PC-9 (cell line): ENCODE data around the gene PLEKHG2. TPM values are rescaled to one million over a fixed set of nuclear protein-coding genes. Genes with fewer than 3 reads are reported as not detected.
A peak's percentile ranks its signal among the peaks of the same experiment; 100 is the strongest.

ENCODE experiments used
- BruUV-seq: library from RNA; stranded (reverse); fragments of 400-500 nt; replicated peaks from 2 replicates; lab custom pipeline; 2021; lab: Mats Ljungman, UMichigan
- CTCF ChIA-PET: fragments of 300-600 bp; sonication (Branson Sonifier 250); formaldehyde crosslinking; loops from one replicate; lab custom pipeline; 2022; ENCODE audit warnings: antibody characterized with exemption; lab: Charles Lee
- POLR2A ChIA-PET: fragments of 300-600 bp; sonication (Branson Sonifier 250); formaldehyde crosslinking; loops from one replicate; lab custom pipeline; 2022; ENCODE audit warnings: antibody characterized with exemption; ENCODE audit not compliant: unreplicated experiment; lab: Charles Lee
- DNase-seq, 2 experiments: peaks; one replicate each; pipeline versions ENCODE4 v3.0.0 to v3.0.0-alpha.2; 2015 to 2022; ENCODE audit warnings: mixed read lengths in 1 of 2
- H2AFZ ChIP-seq: fragments of 200-600 bp; sonication (generic); 2 replicates; pipeline ENCODE4 v1.8.1; 2017; ENCODE audit warnings: antibody characterized with exemption
- H3F3A ChIP-seq: fragments of 200-600 bp; sonication (generic); 2 replicates; pipeline ENCODE4 v1.8.1; 2017; ENCODE audit warnings: antibody characterized with exemption, mild to moderate bottlenecking, low read depth; ENCODE audit not compliant: insufficient read depth
- H3K27ac ChIP-seq: fragments of 200-600 bp; sonication (generic); 2 replicates; pipeline ENCODE4 v1.6.1; 2016; ENCODE audit warnings: mixed run types
- H3K27me3 ChIP-seq: fragments of 200-600 bp; sonication (generic); 2 replicates; pipeline ENCODE4 v1.6.1; 2016; ENCODE audit warnings: low read depth, mixed run types; ENCODE audit not compliant: insufficient read depth
- H3K36me3 ChIP-seq: fragments of 200-600 bp; sonication (generic); 2 replicates; pipeline ENCODE4 v1.6.1; 2016; ENCODE audit warnings: low read depth, mixed run types
- H3K4me1 ChIP-seq: fragments of 200-600 bp; sonication (generic); replicated peaks from 2 replicates; pipeline ENCODE4 v1.6.1; 2016; ENCODE audit warnings: mixed run types; ENCODE audit not compliant: insufficient read depth
- H3K4me2 ChIP-seq: fragments of 200-600 bp; sonication (generic); 2 replicates; pipeline ENCODE4 v1.6.1; 2017; ENCODE audit warnings: mixed run types
- H3K4me3 ChIP-seq: fragments of 200-600 bp; sonication (generic); 2 replicates; pipeline ENCODE4 v1.6.1; 2016; ENCODE audit warnings: mixed run types
- H3K79me2 ChIP-seq: fragments of 200-600 bp; sonication (generic); 2 replicates; pipeline ENCODE4 v1.6.1; 2017; ENCODE audit warnings: low read depth, mixed run types
- H3K9me2 ChIP-seq: fragments of 200-600 bp; sonication (generic); 2 replicates; pipeline ENCODE4 v1.8.1; 2017; ENCODE audit warnings: mild to moderate bottlenecking; ENCODE audit not compliant: insufficient read depth
- H3K9me3 ChIP-seq: fragments of 200-600 bp; sonication (generic); 2 replicates; pipeline ENCODE4 v1.8.1; 2016; ENCODE audit warnings: low read depth; ENCODE audit not compliant: insufficient read depth
- H4K20me1 ChIP-seq: fragments of 200-600 bp; sonication (generic); 2 replicates; pipeline ENCODE4 v1.8.1; 2017; ENCODE audit not compliant: insufficient read depth
- CTCF ChIP-seq: fragments of 200-600 bp; sonication (generic); conservative IDR thresholded peaks from 2 replicates; pipeline ENCODE4 v1.6.1; 2017; ENCODE audit warnings: mixed run types, antibody characterized with exemption, mild to moderate bottlenecking, moderate library complexity
- EZH2 ChIP-seq: fragments of 200-600 bp; sonication (generic); IDR thresholded peaks from 2 replicates; pipeline ENCODE4 v1.8.0; 2017; ENCODE audit warnings: antibody characterized with exemption, low read depth
- intact Hi-C: fragments of 100-400 bp; cut with micrococcal nuclease; formaldehyde crosslinking; loops from one replicate; pipeline ENCODE4 v1.10.0; 2022; ENCODE audit not compliant: unreplicated experiment
- total RNA-seq: library from RNA; stranded (reverse); gene quantifications from 2 replicates; pipeline ENCODE4 v1.2.3, GENCODE V29; 2021

The PLEKHG2 gene
- total RNA-seq, 1 experiment from 2014 or later, result 26.1 TPM

DNA sequence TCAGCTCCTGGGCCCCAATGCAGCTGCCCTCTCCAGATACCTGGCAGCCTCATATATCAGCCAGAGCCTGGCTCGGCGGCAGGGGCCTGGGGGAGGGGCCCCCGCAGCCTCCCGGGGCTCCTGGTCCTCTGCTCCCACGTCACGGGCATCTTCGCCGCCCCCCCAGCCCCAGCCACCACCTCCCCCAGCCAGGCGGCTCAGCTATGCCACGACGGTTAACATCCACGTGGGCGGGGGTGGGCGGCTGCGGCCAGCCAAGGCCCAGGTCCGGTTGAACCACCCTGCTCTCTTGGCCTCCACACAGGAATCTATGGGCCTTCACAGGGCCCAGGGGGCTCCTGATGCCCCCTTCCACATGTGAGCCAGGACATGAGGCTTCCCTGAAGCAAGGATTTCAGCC lies 12.5 kb downstream of the PLEKHG2 start:
- H3K4me1 ChIP-seq, result no peaks in the 10 kb centered on the region
- H3K9me2 ChIP-seq, result no peaks in the 10 kb centered on the region
- H3F3A ChIP-seq, result no peaks in the 10 kb centered on the region; the same call in 1 of the 2 replicates
- intact Hi-C loops, result no loop called here
- no peak for TF ChIP-seq CTCF
- TF ChIP-seq EZH2, result no peak
- ChIA-PET POLR2A (no interaction called here), CTCF (no interaction called here)
- no peak overlapping the region for H3K27ac ChIP-seq
- no peak overlapping the region for H2AFZ ChIP-seq
- no peaks in the 10 kb centered on the region for H3K36me3 ChIP-seq
- no peak for DNase-seq
- H3K27me3 ChIP-seq, result no peaks in the 10 kb centered on the region
- H3K4me3 ChIP-seq, result no peak overlapping the region
- H3K79me2 ChIP-seq, result no peaks in the 10 kb centered on the region
- no peaks in the 10 kb centered on the region for H3K9me3 ChIP-seq
- BruUV-seq, result no TSS peak
- no peak overlapping the region for H3K4me2 ChIP-seq
- no peaks in the 10 kb centered on the region for H4K20me1 ChIP-seq

DNA sequence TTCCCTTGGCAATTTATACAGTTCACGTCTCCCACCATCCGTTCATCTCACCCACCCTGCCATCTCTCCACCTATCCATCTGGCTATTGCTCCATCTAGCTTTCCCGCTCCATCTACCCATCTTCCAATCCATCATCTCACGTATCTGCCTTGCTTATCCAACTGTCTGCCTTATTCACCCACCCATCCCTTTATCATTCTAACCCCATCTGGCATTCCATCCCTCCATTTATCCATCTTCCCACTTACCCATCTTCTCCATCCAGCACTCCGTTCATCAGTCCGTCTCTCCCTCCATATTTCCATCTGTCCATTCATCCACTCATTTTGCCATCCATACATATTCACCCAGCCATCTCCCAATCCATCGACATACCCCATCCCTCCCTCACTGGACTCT lies 13.3 kb downstream of the PLEKHG2 start:
- Histone ChIP-seq H3K4me2 (no peak overlapping the region), H3F3A (peaks cover 7% of the 10 kb centered on the region; the same call in 1 of the 2 replicates), H4K20me1 (no peaks in the 10 kb centered on the region), H3K9me2 (no peaks in the 10 kb centered on the region), H3K27ac (no peak overlapping the region), H3K36me3 (no peaks in the 10 kb centered on the region), H3K9me3 (no peaks in the 10 kb centered on the region), H2AFZ (no peak overlapping the region), H3K79me2 (no peaks in the 10 kb centered on the region), H3K4me3 (no peak overlapping the region), H3K27me3 (no peaks in the 10 kb centered on the region), H3K4me1 (peaks cover 5% of the 10 kb centered on the region)
- peak in 1 of 2 experiments; percentile 25 for DNase-seq
- TF ChIP-seq EZH2, result no peak
- no peak for TF ChIP-seq CTCF
- ChIA-PET POLR2A (no interaction called here), CTCF (interaction anchor here (0.6 kb wide), 1 partner anchor 872 kb away, joined by 3 read pairs; no protein-coding TSS in a partner anchor)
- no TSS peak for BruUV-seq
- intact Hi-C loops, result no loop called here

DNA sequence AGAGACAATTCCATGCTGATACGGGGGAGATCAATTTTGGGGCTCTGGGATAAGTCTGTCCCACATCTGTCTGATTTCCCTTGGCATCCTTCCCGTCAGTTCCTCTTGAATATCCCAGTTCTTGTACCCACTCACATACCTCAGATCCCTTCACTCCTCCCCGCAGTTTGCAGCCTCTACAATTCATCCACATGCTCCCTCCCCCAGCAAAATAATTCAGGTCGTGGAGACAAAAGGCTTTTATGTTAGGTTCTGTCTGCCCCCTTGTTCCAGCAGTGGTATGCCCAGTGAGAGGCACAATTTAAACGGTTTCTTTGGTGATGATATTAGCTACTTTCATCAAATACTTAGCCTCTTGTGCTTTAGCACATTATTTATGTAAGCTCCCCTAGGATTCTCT lies 13.7 kb downstream of the PLEKHG2 start:
- no peak overlapping the region for H3K4me3 ChIP-seq
- no TSS peak for BruUV-seq
- H3F3A ChIP-seq, result peaks cover 9% of the 10 kb centered on the region
- H3K36me3 ChIP-seq, result no peaks in the 10 kb centered on the region
- CTCF ChIA-PET, result interaction anchor here (0.6 kb wide), 1 partner anchor 872 kb away, joined by 3 read pairs; no protein-coding TSS in a partner anchor
- peaks cover 8% of the 10 kb centered on the region for H3K4me1 ChIP-seq
- no peaks in the 10 kb centered on the region for H3K9me2 ChIP-seq
- H2AFZ ChIP-seq, result no peak overlapping the region
- H3K9me3 ChIP-seq, result no peaks in the 10 kb centered on the region
- H3K27ac ChIP-seq, result no peak overlapping the region
- H4K20me1 ChIP-seq, result no peaks in the 10 kb centered on the region
- intact Hi-C loops, result no loop called here
- POLR2A ChIA-PET, result no interaction called here
- TF ChIP-seq EZH2 (no peak), CTCF (no peak)
- H3K27me3 ChIP-seq, result no peaks in the 10 kb centered on the region
- DNase-seq, result peak in 1 of 2 experiments; percentile 23
- H3K79me2 ChIP-seq, result no peaks in the 10 kb centered on the region
- no peak overlapping the region for H3K4me2 ChIP-seq
